Omental fat pad (tissue), 4 donors: ENCODE results near the gene NPAS3. TPM values are rescaled to one million over a fixed set of nuclear protein-coding genes. Genes with fewer than 3 reads are reported as not detected.

Experiments
- ATAC-seq: fragments of 150-250 bp; one replicate; pipeline ENCODE4 v1.9.1; 2016; ENCODE audit warnings: mild to moderate bottlenecking, moderate library complexity; ENCODE audit not compliant: low FRiP score
- DNase-seq: peaks from one replicate; pipeline ENCODE4 v3.0.0-alpha.2; 2019; ENCODE audit warnings: low spot score
- total RNA-seq, 4 donors: library from RNA; depleted of rRNA; stranded (reverse); fragments of >200 nt; gene quantifications; one replicate each; pipeline ENCODE4 v1.1.0, GENCODE V29; 2016
- TF ChIP-seq, protein P1 (sequence below), 3 donors: fragments of 450-650 bp; IDR thresholded peaks; one replicate each; pipeline ENCODE4 v1.5.1; 2016 to 2017; ENCODE audit warnings: antibody characterized with exemption in 3 of 3, mild to moderate bottlenecking in 3 of 3, moderate library complexity in 2 of 3

The NPAS3 gene
- total RNA-seq, 4 donors from 2014 or later = 0.79 to 6.0 (median 2.5) TPM

DNA sequence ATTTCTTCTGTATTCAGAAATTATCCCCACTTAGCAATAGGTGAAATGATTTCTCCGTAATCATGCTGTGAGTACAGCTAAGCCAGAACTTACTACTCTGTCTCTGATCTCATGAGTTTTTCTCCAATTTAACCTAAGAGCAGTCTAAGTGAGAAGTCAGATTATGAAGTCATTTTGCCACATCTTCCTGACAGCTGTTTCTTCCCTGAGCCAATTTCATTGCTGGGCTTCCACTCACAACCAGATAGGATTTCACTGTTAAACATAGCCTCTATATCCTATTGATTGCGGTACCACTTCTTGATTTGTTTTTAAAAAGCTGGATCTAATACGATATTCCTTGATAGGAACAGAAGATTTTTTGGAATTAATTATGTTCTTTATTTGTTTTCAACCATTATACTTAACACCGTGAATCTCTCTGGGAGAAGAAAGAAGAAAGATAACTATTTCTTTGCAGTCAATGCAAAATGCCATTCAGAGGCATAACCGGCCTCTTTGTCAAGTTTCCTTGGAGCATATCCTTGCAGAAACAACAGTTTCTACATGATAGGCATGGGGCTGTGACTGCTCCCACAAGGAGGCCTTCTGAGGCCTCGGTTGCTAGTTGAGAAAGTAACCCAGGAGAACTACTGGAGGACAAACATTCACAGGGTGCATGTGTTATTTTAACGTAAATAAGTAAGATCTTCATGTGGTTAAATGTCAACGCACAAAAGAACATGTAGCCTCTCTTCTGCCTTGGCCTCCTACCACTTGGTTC lies 212.2 kb downstream of the NPAS3 start:
- ATAC-seq (no peak), DNase-seq (no peak)
- TF ChIP-seq, protein P1, sequence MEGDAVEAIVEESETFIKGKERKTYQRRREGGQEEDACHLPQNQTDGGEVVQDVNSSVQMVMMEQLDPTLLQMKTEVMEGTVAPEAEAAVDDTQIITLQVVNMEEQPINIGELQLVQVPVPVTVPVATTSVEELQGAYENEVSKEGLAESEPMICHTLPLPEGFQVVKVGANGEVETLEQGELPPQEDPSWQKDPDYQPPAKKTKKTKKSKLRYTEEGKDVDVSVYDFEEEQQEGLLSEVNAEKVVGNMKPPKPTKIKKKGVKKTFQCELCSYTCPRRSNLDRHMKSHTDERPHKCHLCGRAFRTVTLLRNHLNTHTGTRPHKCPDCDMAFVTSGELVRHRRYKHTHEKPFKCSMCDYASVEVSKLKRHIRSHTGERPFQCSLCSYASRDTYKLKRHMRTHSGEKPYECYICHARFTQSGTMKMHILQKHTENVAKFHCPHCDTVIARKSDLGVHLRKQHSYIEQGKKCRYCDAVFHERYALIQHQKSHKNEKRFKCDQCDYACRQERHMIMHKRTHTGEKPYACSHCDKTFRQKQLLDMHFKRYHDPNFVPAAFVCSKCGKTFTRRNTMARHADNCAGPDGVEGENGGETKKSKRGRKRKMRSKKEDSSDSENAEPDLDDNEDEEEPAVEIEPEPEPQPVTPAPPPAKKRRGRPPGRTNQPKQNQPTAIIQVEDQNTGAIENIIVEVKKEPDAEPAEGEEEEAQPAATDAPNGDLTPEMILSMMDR (IDR thresholded peaks at IDR 0.05) = no peak

DNA sequence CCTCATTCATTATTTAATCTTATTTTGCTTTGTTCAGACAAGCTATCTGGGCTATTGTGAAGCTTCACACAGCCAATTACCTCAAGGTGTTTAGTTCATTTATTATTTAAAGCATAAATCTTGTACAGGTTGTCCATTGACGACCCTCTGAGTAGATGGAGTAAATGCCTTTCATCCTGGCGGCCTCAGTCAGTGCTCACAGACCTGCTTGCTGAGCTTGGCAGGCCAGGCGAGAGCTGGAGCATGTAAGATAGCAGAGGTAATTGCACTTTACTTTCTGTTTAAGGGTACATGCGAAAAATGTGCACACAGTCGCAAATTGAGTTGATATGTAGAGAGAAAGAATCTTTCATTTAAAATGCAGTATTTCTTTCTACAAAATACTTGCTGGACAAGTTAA lies 224.4 kb downstream of the NPAS3 start:
- ATAC-seq = no peak
- TF ChIP-seq, protein P1 (IDR thresholded peaks at IDR 0.05) = no peak

DNA sequence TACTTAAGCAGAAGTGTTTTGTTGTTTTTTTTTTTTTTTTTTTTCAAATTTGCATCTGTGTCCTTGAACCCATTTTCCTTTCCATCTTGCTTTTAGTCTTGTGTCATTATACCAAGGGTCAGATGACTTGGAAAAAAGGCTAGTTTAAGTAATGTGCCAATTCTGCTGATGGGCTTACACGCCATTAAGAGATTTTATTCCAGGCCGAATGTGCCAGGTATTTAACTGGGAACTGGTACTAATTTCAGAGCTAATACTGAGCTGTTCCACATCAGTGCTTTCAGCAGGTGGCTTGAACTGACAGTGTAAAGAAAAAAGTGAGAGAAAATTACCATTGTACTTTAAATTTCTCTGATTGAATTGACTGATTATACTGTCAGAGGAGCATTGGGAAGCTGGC lies 224.9 kb downstream of the NPAS3 start:
- DNase-seq (no peak), ATAC-seq (no peak)

More for the DNA sequence above, 224.4 kb downstream of the NPAS3 start:
- no peak for DNase-seq

DNA sequence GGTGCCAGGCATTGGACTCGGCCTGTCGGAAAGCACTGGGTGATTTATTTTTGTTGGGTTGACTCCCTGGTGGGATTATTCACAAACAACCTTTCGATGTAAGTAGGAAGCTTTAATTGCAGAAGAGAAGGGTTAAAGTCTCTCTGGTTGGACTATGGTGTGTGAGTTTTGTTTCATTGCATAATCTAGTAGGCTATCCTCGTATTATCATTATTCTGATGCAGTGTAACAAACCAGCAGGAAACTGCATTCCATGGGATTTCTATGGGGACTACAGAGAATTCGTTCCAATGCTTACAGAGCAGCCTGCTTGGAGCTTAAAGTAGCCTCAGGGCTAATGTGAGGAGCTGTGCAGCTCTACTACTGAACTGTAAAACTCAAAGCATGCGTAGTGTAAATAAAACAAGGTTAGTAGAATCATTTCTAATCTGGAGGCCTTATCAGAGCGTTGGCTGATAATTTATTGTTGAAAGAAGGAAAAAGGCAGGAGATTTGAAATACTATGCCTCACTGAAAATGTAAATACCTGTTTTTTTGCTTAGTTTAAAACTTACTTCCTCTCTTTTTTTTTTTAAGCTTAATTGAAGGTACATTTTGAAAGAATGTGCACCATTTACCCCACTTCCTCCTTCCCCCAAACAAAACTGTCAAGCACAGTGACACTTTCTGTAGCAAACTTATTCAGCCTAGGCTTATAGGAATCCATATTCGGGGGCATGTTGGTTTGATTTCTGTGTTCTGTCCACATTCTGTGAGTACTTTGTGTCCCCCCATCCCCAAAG lies 226.7 kb downstream of the NPAS3 start:
- DNase-seq (no peak), ATAC-seq (no peak)
- TF ChIP-seq, protein P1 (IDR thresholded peaks at IDR 0.05) = no peak

More for the DNA sequence above, 224.9 kb downstream of the NPAS3 start:
- TF ChIP-seq, protein P1 (IDR thresholded peaks at IDR 0.05) = no peak

DNA sequence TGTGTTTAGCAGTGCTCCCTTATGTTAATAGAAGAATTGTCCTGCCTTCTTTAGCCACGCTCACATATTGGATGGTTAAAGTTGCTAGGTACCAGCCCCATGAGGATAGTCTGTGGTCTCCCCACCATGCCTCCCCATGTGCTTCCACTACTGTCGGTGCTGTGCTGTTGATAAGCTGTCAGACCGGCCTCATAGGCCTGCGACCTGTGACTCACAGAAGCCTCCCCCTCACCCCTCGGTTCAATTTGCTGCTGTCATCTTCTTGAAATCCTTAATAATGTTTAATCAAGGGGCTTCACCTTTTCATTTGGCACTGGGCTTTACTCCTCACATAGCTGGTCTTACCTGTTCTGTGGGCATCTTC lies 227.2 kb downstream of the NPAS3 start:
- TF ChIP-seq, protein P1 (IDR thresholded peaks at IDR 0.05) = no peak
- no peak for DNase-seq
- ATAC-seq = no peak

GRCh38 chr14:33175951-33176350 lies 237.3 kb downstream of the NPAS3 start:
- TF ChIP-seq, protein P1 (IDR thresholded peaks at IDR 0.05) = no peak
- no peak for DNase-seq
- no peak for ATAC-seq
